GM23338 (cell line): Measurements from ENCODE around the gene RUNX1.

Experiments
- CREB1 ChIP-seq: fragments of 250-450 bp; sonication (Bioruptor Pico); IDR thresholded peaks from 2 replicates; pipeline ENCODE4 v1.5.0; 2020; ENCODE audit warnings: low read depth, mild to moderate bottlenecking, moderate library complexity
- CTCF ChIP-seq, 2 experiments: fragments of 200-600 bp in 1 of 2; sonication (generic) in 1 of 2; conservative IDR thresholded peaks; 2 replicates each; pipeline versions ENCODE4 v1.5.1 to v1.6.1; 2016 to 2017; ENCODE audit warnings: antibody characterized with exemption in 2 of 2, low read depth in 2 of 2, mild to moderate bottlenecking in 2 of 2, moderate library complexity in 1 of 2
- ETS1 ChIP-seq: IDR thresholded peaks from 2 replicates; pipeline ENCODE4 v1.6.1; 2016; ENCODE audit warnings: antibody characterized with exemption
- EZH2 ChIP-seq: fragments of 200-600 bp; sonication (generic); IDR thresholded peaks from one replicate; pipeline ENCODE4 v1.8.0; 2017; ENCODE audit warnings: antibody characterized with exemption, mild to moderate bottlenecking, low read depth; ENCODE audit not compliant: unreplicated experiment
- EZH2phosphoT487 ChIP-seq: fragments of 200-600 bp; sonication (generic); IDR thresholded peaks from one replicate; pipeline ENCODE4 v1.8.1; 2018; ENCODE audit warnings: antibody characterized with exemption; ENCODE audit not compliant: unreplicated experiment
- JUNB ChIP-seq: IDR thresholded peaks from one replicate; pipeline ENCODE4 v1.6.1; 2016; ENCODE audit warnings: antibody characterized with exemption; ENCODE audit not compliant: unreplicated experiment
- POLR2AphosphoS5 ChIP-seq: IDR thresholded peaks from 2 replicates; pipeline ENCODE4 v1.6.1; 2016; ENCODE audit warnings: antibody characterized with exemption, low read depth
- REST ChIP-seq: IDR thresholded peaks from one replicate; pipeline ENCODE4 v1.6.1; 2018; ENCODE audit warnings: antibody characterized with exemption; ENCODE audit not compliant: unreplicated experiment
- STAT1 ChIP-seq: IDR thresholded peaks from one replicate; pipeline ENCODE4 v1.6.1; 2016; ENCODE audit warnings: antibody characterized with exemption; ENCODE audit not compliant: unreplicated experiment
- ZNF114 ChIP-seq: fragments of 250-450 bp; sonication (Bioruptor Pico); IDR thresholded peaks from 2 replicates; pipeline ENCODE4 v1.5.0; 2020; ENCODE audit warnings: mild to moderate bottlenecking, moderate library complexity
- ZNF331 ChIP-seq: fragments of 250-450 bp; sonication (Bioruptor Pico); IDR thresholded peaks from 2 replicates; pipeline ENCODE4 v1.5.0; 2020; ENCODE audit warnings: low read depth, mild to moderate bottlenecking, moderate library complexity

GRCh38 chr21:34834290-34834689, 214.8 kb downstream of the RUNX1 start:
- TF ChIP-seq EZH2: no peak
- TF ChIP-seq CTCF (conservative IDR thresholded peaks at IDR 0.05; ENCODE audit: low read depth in 2 of 2): no peak
- no peak for TF ChIP-seq POLR2AphosphoS5
- no peak for TF ChIP-seq ZNF114
- no peak for TF ChIP-seq REST
- no peak for TF ChIP-seq EZH2phosphoT487
- no peak for TF ChIP-seq CREB1 (CRISPR knock-in tag)
- TF ChIP-seq ETS1: no peak
- no peak for TF ChIP-seq JUNB
- TF ChIP-seq STAT1: no peak
- TF ChIP-seq ZNF331: no peak
